Suppressor macrophage treated with lipopolysaccharide for 1 hour (primary cell): Measurements from ENCODE around the gene ETHE1.
"Not testable (repeated sequence)": the region's sequence is repeated elsewhere in the genome, so short reads cannot be mapped to it uniquely, and the experiment has no call there.

ENCODE experiments used
- DNase-seq, 3 donors: peaks; one replicate each; pipeline ENCODE4 v3.0.0-alpha.2; 2020 to 2022

The ETHE1 gene

GRCh38 chr19:43523696-43524095 lies 3.3 kb downstream of the ETHE1 start:
- DNase-seq = not testable (repeated sequence)

- DNase-seq = no peak
Measured at GRCh38 chr19:43522929-43523328, 4.1 kb downstream of the ETHE1 start.

- peak; percentile 90 to 95 (median 91) for DNase-seq
Measured at GRCh38 chr19:43519436-43520088, 7.4 kb downstream of the ETHE1 start.

DNA sequence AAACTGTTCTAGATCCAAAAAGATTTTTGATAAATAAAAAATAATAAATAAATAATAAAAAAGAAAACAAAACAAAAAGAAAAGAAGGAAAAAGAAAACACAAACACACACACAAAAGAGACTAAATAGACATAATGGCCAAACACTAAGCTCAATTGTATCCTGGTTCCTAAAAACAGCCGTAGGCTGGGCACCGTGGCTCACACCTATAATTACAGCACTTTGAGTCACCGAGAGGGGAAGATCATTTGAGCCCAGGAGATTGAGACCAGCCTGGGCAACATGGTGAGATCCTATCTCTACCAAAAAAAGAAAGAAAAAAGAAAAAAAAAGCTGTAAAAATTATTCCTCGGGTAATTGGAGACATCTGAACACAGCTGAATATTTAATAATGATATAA lies 8.9 kb downstream of the ETHE1 start:
- DNase-seq = no peak

GRCh38 chr19:43512399-43512798 lies 14.6 kb downstream of the ETHE1 start:
- peak in 1 of 3 donors; percentile 10 for DNase-seq

- DNase-seq = no peak
Measured at GRCh38 chr19:43511324-43511723, 15.7 kb downstream of the ETHE1 start.

DNA sequence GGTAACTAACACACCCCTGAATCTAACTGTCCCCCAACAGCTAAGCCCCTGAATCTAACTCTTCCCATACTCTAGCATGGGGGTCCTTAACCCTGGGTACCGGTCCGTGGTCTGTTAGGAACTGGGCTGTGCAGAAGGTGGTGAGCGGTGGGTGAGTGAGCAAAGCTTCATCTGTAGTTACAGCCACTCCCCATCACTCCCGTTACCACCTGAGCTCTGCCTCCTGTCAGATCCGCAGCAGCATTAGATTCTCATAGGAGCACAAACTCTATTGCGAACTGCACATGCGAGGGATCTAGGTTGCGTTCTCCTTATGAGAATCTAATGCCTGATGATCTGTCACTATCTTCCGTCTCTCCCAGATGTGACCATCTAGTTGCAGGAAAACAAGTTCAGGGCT lies 16.3 kb downstream of the ETHE1 start:
- DNase-seq = no peak

DNA sequence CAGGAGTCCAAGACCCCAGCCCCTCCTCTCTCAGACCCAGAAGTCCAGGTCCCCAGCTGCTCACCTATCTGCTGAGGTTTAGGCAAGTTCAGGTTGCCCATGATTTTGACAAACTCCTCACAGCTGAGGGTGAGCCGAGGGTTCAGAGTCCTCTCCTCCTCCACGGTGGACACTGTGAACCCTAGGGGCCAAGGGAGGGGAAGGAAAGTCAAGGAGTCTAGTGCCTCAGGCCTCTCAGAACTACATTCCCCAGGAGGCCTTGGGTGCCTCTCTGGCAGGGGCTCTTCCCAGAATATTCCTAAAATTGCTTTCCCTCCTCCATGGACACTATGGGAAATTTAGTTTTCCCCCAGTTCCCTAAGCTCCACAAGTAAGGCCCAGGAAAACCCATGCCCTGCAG lies 19.1 kb downstream of the ETHE1 start:
- DNase-seq = no peak

DNA sequence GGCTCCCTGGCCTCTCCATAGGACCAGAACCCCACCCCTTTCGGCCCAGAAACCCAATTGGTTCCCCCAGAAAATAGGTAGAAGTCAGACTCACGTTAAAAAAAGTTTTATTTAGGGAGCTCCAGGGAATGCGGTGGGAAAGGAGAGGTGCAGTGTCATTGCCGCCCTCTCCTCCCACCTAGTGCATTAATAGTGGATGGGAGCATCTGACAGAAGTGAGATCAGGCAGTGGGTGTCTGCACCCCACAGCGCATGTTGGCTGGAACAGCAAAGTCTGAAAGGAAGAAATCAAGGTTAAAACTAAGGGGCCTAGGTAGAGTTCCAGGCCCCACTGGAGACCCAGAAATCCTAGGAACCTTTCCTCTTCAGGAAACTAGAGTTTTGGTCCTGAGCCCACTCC lies 20.4 kb downstream of the ETHE1 start:
- DNase-seq = no peak

DNA sequence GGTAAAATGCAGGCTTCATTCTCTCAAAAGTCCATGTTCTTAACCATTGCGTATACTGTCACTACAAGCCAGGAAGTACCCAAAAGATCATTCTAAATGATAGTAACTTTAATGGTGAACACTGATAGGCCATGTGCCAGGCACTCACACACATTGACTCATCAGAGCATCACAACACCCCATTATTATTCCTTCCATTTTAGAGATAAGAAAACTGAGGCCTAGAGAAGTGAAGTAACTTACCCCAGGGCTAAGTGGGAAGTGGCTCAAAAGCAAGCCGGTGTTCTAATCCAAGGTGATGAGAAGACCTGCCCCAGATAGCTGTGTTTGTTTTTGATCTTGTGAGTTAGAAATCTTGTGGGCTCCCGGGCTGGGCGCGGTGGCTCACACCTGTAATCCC lies 21.1 kb downstream of the ETHE1 start:
- no peak for DNase-seq

DNA sequence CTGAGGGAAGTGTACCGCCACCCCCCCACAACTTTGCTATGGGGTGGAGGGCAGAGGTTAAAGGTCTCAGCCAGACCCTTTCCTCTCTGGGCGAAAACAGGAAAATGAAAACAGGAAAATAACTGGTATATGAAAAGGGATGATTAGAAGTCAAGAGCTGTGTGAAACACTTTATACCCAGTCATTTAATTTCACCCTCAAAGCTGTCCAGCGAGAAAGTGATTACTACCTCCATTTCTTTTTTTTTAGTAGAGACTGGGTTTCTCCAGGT lies 21.9 kb downstream of the ETHE1 start:
- DNase-seq = no peak

GRCh38 chr19:43504426-43505185 lies 22.4 kb downstream of the ETHE1 start, which contains the start of gene PHLDB3:
TSS of gene PHLDB3 (minus strand) at chr19:43504746. CDS start at chr19:43504118, 628 bp downstream.
- DNase-seq = no peak

DNA sequence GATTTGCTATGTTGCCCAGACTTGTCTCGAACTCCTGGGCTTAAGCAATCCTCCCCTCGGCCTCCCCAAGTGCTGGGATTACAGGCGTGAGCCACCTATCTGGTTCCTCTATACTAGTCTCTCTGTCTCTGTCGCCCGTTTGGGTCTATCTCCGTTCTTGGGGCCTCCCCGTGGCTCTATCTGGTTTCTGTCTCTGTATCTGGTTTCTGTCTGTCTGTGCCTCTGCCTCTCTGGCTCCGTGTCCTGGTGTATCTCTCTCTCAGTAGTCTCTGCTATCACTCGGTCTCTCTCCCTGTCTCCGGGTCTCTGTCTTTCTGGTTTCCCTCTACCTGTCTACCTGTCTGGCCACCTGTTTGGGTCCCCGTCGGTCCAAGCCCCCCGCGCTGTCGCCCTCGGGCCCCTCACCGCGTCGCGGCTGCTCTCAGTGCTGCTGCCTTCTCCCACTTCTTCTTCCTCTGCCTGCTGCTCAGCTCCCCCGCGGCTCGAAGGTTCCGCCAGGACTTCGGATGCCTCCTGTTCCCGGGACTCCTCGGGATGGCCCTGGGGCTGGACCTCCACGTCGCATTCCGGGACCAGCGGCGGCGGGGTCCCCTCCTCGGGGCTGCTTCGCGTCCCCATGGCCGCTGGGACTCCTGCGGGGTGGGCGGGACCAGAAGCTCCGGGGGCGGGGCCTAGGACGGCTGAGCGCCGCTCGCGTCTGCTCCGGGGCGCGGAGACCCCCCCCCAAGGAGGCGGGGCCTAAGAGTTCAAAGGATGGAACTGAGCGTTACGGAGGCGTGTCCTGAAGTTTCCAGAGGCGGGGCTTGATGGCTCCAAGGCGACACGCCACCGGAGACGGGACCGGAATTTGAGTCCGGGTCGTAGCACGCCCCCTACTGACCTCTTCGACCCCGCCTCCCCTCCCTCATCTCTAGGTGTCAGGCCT lies 23.2 kb downstream of the ETHE1 start:
- peak; percentile 93 to 99 (median 95) for DNase-seq

DNA sequence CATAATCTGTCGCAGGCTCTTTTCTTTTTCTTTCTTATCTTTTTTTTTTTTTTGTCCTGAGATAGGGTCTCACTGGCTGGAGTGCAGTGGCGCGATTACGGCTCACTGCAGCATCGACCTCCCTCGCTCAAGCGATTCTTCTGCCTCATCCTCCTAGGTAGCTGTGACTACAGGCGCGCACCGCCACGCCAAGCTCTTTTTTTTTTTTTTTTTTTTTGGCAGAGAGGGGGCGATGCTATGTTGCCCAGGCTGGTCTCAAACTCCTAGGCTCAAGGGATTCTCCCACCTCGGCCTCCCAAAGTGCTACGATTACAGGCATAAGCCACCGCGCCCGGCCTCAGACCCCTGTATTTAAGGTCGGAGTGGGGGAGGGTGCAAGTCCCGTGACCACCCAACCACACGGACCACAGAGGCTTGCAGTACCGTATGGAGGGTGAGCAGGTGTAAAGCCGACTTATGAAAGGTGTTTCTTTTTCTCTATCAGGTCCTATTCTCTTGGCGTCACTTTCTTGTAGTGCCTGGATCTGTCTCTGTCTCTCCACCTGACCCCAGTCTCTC lies 24.5 kb downstream of the ETHE1 start:
- DNase-seq = no peak

- DNase-seq = no peak
Measured at GRCh38 chr19:43501661-43502418, 25.2 kb downstream of the ETHE1 start.

GRCh38 chr19:43499042-43499441 lies 28.0 kb downstream of the ETHE1 start:
- no peak for DNase-seq

GRCh38 chr19:43498233-43498842 lies 28.7 kb downstream of the ETHE1 start:
- DNase-seq = no peak

DNA sequence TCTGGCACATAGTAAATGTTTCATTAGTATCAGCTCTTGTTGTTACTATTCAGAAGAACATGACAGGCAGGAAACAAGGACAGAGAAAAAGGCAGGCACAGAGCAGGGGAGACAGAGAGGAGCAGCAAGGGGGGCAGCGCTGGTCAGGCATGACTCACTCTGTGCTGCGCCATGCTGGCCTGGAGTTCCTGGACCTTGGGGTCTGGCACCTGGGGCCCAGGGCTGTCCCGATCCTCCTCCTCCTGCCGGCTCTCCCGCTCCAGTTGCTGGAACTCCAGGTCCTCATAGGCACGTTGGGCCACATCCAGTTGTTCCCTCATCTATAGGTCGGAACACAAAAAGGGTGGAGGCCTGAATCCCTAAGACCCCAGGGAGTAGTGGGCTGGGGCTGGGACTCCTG lies 30.0 kb downstream of the ETHE1 start:
- no peak for DNase-seq

DNA sequence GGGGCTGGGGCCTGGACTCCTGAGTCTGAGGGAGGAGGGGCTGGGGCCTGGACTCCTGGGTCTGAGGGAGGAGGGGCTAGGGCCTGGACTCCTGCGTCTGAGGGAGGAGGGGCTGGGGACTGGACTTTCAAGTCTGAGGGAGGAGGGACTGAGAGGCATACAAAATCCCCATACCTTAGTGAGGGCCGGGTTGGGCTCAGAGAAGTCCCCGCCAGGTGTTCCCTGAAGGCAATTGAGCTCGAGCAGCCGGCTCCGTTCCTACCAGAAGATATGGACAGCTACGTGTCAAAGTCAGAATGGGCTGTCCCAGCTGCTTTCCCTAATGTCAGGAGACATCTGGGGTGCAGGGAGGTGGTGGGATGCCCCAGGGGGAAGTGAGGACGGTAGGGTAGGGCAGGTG lies 31.9 kb downstream of the ETHE1 start:
- no peak for DNase-seq

GRCh38 chr19:43490759-43491158 lies 36.2 kb downstream of the ETHE1 start:
- DNase-seq = no peak

DNA sequence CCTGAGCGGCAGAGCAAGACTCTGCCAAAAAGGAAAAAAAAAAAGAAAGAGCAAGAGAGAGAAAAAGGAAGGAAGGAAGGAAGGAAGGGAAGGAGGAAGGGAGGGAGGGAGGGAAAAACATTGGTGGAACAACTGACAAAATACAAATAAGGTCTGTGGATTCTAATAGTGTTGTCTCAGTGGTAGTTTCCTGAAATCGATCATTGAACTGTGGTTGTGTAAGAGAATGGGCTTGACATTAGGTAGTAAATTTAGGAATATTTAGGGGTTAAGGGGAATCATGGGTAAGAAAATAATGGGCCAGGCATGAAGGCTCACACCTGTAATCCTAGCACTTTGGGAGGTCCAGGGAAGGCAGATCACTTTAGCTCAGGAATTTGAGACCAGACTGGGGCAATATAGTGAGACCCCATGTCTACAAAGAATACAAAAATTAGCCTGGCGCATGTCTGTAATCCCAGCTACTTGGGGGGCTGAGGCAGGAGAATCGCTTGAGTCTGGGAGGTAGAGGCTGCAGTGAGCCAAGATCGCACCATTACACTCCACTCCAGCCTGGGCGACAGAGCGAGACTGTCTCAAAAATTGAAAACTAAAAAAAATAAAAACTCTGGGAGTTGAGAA lies 36.9 kb downstream of the ETHE1 start:
- no peak for DNase-seq

DNA sequence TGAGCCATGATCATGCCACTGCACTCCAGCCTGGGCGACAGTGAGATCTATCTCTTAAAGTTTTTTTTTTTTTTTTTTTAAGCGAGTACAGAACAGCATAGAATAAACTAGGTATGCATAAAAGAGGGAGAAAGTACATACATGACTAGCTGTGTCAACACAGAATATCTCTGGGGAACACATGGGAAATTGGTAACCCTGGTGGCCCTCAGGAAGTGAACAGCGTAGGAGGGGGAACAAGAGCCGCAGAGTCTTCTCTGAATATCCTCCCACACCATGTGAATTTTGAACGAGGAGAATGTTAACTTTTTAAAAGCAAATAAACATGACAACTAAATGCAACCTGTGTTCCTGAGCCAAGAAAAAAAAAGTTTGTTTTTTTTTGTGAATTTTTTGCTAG lies 37.7 kb downstream of the ETHE1 start:
- DNase-seq = peak; percentile 64 to 76 (median 70)
